Vagina (tissue), 2 donors: ENCODE measurements around the gene ITIH5. TPM values are rescaled to one million over a fixed set of nuclear protein-coding genes. Genes with fewer than 3 reads are reported as not detected.

Source experiments
- DNase-seq, 2 donors: peaks; one replicate each; pipeline ENCODE4 v3.0.0-alpha.2; 2017; ENCODE audit errors: extremely low spot score in 2 of 2
- H3K27ac ChIP-seq: fragments of 200-600 bp; sonication (generic); one replicate; pipeline ENCODE4 v1.5.1; 2019
- H3K27me3 ChIP-seq: fragments of 200-600 bp; sonication (generic); one replicate; pipeline ENCODE4 v1.5.1; 2019
- H3K36me3 ChIP-seq, 2 donors: fragments of 200-600 bp; sonication (generic); one replicate each; pipeline ENCODE4 v1.5.1; 2017 to 2019
- H3K4me1 ChIP-seq: fragments of 200-600 bp; sonication (generic); one replicate; pipeline ENCODE4 v1.5.1; 2019
- H3K4me3 ChIP-seq, 2 donors: fragments of 200-600 bp; sonication (generic); 1 replicate in 1 of 2; 2 replicates in 1 of 2; pipeline ENCODE4 v1.5.1; 2016 to 2019
- H3K9me3 ChIP-seq: fragments of 200-600 bp; sonication (generic); one replicate; pipeline ENCODE4 v1.5.1; 2019
- POLR2A ChIP-seq, 2 donors: fragments of 450-650 bp; IDR thresholded peaks; one replicate each; pipeline ENCODE4 v1.6.1; 2017; ENCODE audit warnings: antibody characterized with exemption in 2 of 2, mild to moderate bottlenecking in 2 of 2, moderate library complexity in 2 of 2
- POLR2AphosphoS5 ChIP-seq, 2 donors: sonication (generic); formaldehyde crosslinking; IDR thresholded peaks; one replicate each; pipeline ENCODE4 v1.9.0; 2017; ENCODE audit warnings: antibody characterized with exemption in 2 of 2, mild to moderate bottlenecking in 2 of 2, low read depth in 1 of 2; ENCODE audit not compliant: insufficient read depth in 1 of 2
- intact Hi-C: fragments of 100-400 bp; cut with DNase I; formaldehyde crosslinking; loops from one replicate; pipeline ENCODE4 v1.15.1; 2023
- total RNA-seq: library from RNA; depleted of rRNA; stranded (reverse); fragments of >200 nt; gene quantifications from one replicate; pipeline ENCODE4 v1.2.3, GENCODE V29; 2016
- TF ChIP-seq, protein P1 (sequence below), 3 experiments: fragments of 450-650 bp in 2 of 3; fragments of 200-600 bp in 1 of 3; sonication (generic) in 1 of 3; IDR thresholded peaks; one replicate each; pipeline ENCODE4 v1.5.1; 2017 to 2019; ENCODE audit warnings: antibody characterized with exemption in 3 of 3, mild to moderate bottlenecking in 2 of 3, moderate library complexity in 2 of 3

ITIH5 gene
- total RNA-seq, 1 donor from 2014 or later, result 20.4 TPM

DNA sequence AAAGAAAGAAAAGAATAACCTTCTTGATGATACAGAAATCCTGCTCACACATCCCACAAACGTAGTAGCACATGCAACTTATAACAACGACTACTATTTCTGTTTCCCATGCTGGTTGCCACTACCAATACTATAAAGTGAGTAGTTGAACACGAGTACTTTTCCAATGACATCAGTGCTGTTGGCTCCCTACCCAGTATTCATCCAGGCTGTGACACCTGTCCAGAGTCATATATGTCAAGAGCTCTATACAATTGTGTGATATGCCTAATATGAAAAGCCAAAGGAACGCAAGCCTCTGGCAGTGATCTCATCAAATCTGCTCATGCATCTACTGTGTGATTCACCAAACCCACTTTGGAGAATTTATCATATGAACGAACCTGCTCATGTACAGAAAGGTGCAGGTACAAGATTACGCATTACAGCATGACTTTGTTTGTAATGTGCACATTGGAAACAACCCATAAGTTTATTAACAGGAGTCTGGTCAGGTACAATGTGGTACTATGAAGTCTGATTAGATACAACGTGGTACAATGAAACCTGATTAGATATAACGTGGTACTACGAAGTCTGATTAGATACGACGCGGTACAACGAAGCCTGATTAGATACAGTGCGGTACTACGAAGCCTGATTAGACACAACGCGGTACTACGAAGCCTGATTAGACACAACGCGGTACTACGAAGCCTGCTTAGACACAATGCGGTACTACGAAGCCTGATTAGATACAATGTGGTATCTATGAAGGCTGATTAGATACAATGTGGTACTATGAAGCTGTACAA lies 5.8 kb upstream of the ITIH5 start:
- H3K27me3 ChIP-seq, result no peaks in the 10 kb centered on the region
- H3K27ac ChIP-seq, result no peak overlapping the region
- no peaks in the 10 kb centered on the region for H3K9me3 ChIP-seq
- intact Hi-C loops, result no loop called here
- no peak for TF ChIP-seq POLR2AphosphoS5 (IDR thresholded peaks at IDR 0.05; ENCODE audit: insufficient read depth in 1 of 2, low read depth in 1 of 2)
- TF ChIP-seq, protein P1, sequence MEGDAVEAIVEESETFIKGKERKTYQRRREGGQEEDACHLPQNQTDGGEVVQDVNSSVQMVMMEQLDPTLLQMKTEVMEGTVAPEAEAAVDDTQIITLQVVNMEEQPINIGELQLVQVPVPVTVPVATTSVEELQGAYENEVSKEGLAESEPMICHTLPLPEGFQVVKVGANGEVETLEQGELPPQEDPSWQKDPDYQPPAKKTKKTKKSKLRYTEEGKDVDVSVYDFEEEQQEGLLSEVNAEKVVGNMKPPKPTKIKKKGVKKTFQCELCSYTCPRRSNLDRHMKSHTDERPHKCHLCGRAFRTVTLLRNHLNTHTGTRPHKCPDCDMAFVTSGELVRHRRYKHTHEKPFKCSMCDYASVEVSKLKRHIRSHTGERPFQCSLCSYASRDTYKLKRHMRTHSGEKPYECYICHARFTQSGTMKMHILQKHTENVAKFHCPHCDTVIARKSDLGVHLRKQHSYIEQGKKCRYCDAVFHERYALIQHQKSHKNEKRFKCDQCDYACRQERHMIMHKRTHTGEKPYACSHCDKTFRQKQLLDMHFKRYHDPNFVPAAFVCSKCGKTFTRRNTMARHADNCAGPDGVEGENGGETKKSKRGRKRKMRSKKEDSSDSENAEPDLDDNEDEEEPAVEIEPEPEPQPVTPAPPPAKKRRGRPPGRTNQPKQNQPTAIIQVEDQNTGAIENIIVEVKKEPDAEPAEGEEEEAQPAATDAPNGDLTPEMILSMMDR (IDR thresholded peaks at IDR 0.05), result no peak
- no peak for TF ChIP-seq POLR2A (IDR thresholded peaks at IDR 0.05)
- peaks cover 6% of the 10 kb centered on the region for H3K4me1 ChIP-seq
- H3K4me3 ChIP-seq, result no peak overlapping the region
- DNase-seq, result no peak
- H3K36me3 ChIP-seq, result no peaks in the 10 kb centered on the region

DNA sequence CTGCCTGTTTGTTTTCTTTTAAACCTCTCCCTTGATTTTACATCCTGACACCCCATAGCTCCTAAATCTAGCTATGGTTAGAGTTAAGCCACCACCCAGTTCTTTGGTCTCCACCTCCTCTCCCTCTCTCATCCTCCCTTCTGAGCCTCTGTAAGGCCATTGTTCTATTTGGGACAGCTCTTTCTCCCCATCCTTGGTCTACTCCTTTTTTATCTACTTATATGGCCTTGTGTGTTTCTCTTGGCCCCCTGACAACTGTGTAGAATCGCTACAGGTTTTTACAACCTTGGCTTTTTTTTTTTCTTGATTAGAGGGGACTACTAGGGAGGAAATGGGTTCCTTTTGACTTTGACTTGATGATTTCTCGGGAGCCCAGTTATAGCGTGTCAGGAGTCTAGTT lies 3.4 kb upstream of the ITIH5 start:
- Histone ChIP-seq H3K27me3 (no peaks in the 10 kb centered on the region), H3K4me3 (no peak overlapping the region), H3K9me3 (no peaks in the 10 kb centered on the region), H3K27ac (no peak overlapping the region), H3K4me1 (peaks cover 25% of the 10 kb centered on the region), H3K36me3 (no peaks in the 10 kb centered on the region)
- TF ChIP-seq, protein P1 (IDR thresholded peaks at IDR 0.05), result no peak
- TF ChIP-seq POLR2A (IDR thresholded peaks at IDR 0.05), result no peak
- no peak for TF ChIP-seq POLR2AphosphoS5 (IDR thresholded peaks at IDR 0.05; ENCODE audit: insufficient read depth in 1 of 2, low read depth in 1 of 2)
- DNase-seq, result no peak
- intact Hi-C loops, result no loop called here

DNA sequence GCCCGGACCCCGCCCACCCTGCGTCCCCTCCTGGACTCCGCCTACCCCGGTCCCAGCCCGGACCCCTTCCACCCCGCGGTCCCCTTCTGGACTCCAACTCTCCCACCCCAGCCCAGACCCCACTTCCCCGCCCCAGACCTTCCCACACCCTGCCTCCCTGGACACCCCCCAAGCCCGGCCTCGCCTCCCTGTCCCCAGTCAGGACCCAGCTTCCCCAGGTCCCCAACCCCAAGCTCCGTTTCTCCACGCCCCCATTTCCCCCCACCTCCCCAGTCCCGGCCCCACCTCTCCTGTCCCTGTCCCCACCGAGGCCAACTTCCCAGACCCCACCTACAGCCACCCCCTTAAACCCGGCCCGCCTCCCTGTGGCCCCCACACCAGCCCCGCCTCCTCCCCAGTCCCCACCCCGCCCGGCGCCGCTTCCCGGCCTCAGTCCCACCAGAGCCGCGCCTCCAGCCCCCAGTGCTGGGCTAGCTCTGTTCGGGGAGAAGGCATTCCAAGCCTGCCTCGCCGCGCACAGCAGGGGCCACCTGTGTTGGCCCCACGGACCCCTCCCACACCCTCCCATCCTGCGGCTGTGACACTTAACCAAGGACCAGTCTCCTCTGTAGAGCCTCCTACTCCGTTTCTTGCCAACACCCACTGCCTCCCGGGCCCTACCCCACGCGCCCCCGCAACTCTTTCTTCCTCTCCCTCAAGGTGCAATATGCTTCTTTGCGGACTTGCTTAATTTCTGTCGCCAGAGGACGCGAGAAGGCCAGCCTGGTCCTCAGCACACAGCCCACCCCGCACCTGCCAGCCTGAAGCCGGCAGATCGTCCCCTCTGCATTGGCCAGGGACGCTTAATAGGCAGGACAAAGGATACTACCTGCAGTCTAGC lies 736 bp upstream of the ITIH5 start:
- no peak for DNase-seq
- intact Hi-C loops, result no loop called here
- Histone ChIP-seq H3K4me3 (peak overlapping the region; percentile 69 to 94), H3K4me1 (peaks cover 26% of the 10 kb centered on the region), H3K9me3 (no peaks in the 10 kb centered on the region), H3K27me3 (no peaks in the 10 kb centered on the region), H3K36me3 (no peaks in the 10 kb centered on the region), H3K27ac (peak overlapping the region; percentile 56)
- no peak for TF ChIP-seq POLR2AphosphoS5 (IDR thresholded peaks at IDR 0.05; ENCODE audit: insufficient read depth in 1 of 2, low read depth in 1 of 2)
- TF ChIP-seq, protein P1 (IDR thresholded peaks at IDR 0.05), result no peak
- no peak for TF ChIP-seq POLR2A (IDR thresholded peaks at IDR 0.05)

DNA sequence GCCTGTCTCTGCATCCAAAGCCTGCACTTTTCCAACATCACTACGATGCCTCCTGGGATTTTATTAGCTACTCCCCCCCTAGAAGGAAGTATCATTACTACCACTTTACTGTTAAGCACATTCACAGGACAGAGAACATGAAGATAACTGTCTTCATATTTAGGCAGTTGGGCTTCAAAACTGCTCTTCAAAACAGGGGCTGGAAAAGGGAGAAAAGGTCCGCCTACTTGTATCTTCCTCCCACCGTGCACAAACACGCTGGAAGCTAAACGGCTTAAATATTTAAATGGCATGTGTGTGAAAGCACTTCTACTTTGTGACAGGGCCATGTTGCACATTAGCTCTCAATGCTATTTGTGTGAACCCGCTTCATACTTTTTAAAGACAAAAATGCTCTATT lies 999 bp downstream of the ITIH5 start:
- TF ChIP-seq, protein P1 (IDR thresholded peaks at IDR 0.05), result no peak
- no peak for TF ChIP-seq POLR2A (IDR thresholded peaks at IDR 0.05)
- TF ChIP-seq POLR2AphosphoS5 (IDR thresholded peaks at IDR 0.05; ENCODE audit: insufficient read depth in 1 of 2, low read depth in 1 of 2), result no peak
- intact Hi-C loops, result no loop called here
- H3K9me3 ChIP-seq, result no peaks in the 10 kb centered on the region
- no peak for DNase-seq
- H3K27me3 ChIP-seq, result no peaks in the 10 kb centered on the region
- peak overlapping the region; percentile 69 to 94 for H3K4me3 ChIP-seq
- H3K27ac ChIP-seq, result no peak overlapping the region
- no peaks in the 10 kb centered on the region for H3K36me3 ChIP-seq
- peaks cover 26% of the 10 kb centered on the region for H3K4me1 ChIP-seq
